NCI-H748 treated with DMSO at 0.1 percent for 48 hours (cell line): ENCODE measurements around the gene BMP5.
A peak's percentile ranks its signal among the peaks of the same experiment; 100 is the strongest.
"Not testable (repeated sequence)": the region's sequence is repeated elsewhere in the genome, so short reads cannot be mapped to it uniquely, and the experiment has no call there.

ENCODE experiments used
- DNase-seq: peaks from one replicate; lab custom pipeline; 2025; lab: John Stamatoyannopoulos, UW

BMP5 gene

GRCh38 chr6:55875400-55875799 lies at the start of gene BMP5:
BMP5 (minus strand) TSS chr6:55875590; CDS start chr6:55874865, 725 bp downstream.
- DNase-seq = no peak

- no peak for DNase-seq
Observed at GRCh38 chr6:55922406-55922805, 47.0 kb upstream of the BMP5 start.

GRCh38 chr6:55919716-55920308 lies 44.4 kb upstream of the BMP5 start:
- DNase-seq = no peak

- DNase-seq = no peak
Observed at GRCh38 chr6:55918639-55919038, 43.2 kb upstream of the BMP5 start.

- DNase-seq = no peak
Observed at GRCh38 chr6:55917751-55918415, 42.5 kb upstream of the BMP5 start.

- DNase-seq = no peak
Observed at GRCh38 chr6:55916188-55916587, 40.8 kb upstream of the BMP5 start.

GRCh38 chr6:55913228-55914195 lies 38.1 kb upstream of the BMP5 start:
- DNase-seq = no peak

- not testable (repeated sequence) for DNase-seq
Observed at GRCh38 chr6:55910466-55910865, 35.1 kb upstream of the BMP5 start.

GRCh38 chr6:55909911-55910310 lies 34.5 kb upstream of the BMP5 start:
- DNase-seq = not testable (repeated sequence)

- DNase-seq = no peak
Observed at GRCh38 chr6:55902796-55903195, 27.4 kb upstream of the BMP5 start.

GRCh38 chr6:55901765-55902270 lies 26.4 kb upstream of the BMP5 start:
- DNase-seq = no peak

- no peak for DNase-seq
Observed at GRCh38 chr6:55898342-55898741, 23.0 kb upstream of the BMP5 start.

- no peak for DNase-seq
Observed at GRCh38 chr6:55897346-55897745, 22.0 kb upstream of the BMP5 start.

GRCh38 chr6:55895972-55896730 lies 20.8 kb upstream of the BMP5 start:
- DNase-seq = no peak

- DNase-seq = no peak
Observed at GRCh38 chr6:55892749-55893357, 17.5 kb upstream of the BMP5 start.

- DNase-seq = no peak
Observed at GRCh38 chr6:55888917-55889316, 13.5 kb upstream of the BMP5 start.

GRCh38 chr6:55886185-55886836 lies 10.9 kb upstream of the BMP5 start:
- peak; percentile 9 for DNase-seq

GRCh38 chr6:55882718-55883569 lies 7.6 kb upstream of the BMP5 start:
- no peak for DNase-seq

- DNase-seq = no peak
Observed at GRCh38 chr6:55877283-55877682, 1.9 kb upstream of the BMP5 start.

- DNase-seq = no peak
Observed at GRCh38 chr6:55874316-55874715, 1.1 kb downstream of the BMP5 start.
